ENCODE results near the gene PPFIBP1.
A peak's percentile ranks its signal among the peaks of the same experiment; 100 is the strongest.

PPFIBP1 gene

DNA sequence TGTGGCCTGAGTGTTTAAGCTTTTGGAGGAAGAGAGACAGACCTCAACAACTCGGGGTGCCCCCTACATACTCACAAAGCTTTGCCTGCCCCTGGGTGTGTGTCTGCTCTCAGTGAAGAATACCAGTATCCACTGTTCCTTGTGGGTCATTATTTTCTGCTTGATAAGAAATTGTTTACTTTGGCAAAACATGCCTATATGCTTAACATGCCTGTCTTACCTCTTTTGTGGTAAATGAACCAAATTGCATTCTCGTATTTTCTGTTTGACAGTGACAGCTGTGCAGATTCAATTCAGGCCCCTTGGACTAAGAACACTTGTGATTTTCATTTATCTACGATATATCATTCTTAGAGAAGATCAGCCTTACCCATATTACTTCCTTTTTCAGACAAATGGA lies 121.7 kb downstream of the PPFIBP1 start:
- Histone ChIP-seq H2BK15ac (ENCODE audit: low read depth, poor library complexity, severe bottlenecking) (no peak overlapping the region), H2BK12ac (ENCODE audit: low read length in 2 of 2) (no peak overlapping the region), H3K4me3 (ENCODE audit: insufficient read depth in 1 of 2, low read depth in 1 of 2, low read length in 2 of 2) (no peak overlapping the region), H2BK120ac (ENCODE audit: low read depth, low read length) (no peak overlapping the region), H3K27ac (ENCODE audit: low read length, poor library complexity, severe bottlenecking) (no peak overlapping the region), H3K79me1 (replicated peaks; ENCODE audit: low read length, poor library complexity, severe bottlenecking) (peaks cover 7% of the 10 kb centered on the region), H3K4ac (ENCODE audit: low read depth in 1 of 2, low read length in 2 of 2) (no peak overlapping the region), H3K36me3 (ENCODE audit: control insufficient read depth in 1 of 2, insufficient read depth in 2 of 2, low read depth in 1 of 2, low read length in 2 of 2) (peaks cover 3 to 67% of the 10 kb centered on the region in 2 experiments), H2BK5ac (ENCODE audit: low read depth, low read length, poor library complexity, severe bottlenecking) (no peak overlapping the region), H2AFZ (ENCODE audit: low read depth, low read length) (no peak overlapping the region), H3K27me3 (ENCODE audit: control insufficient read depth in 1 of 2, insufficient read depth in 1 of 2, low read length in 2 of 2) (no peaks in the 10 kb centered on the region), H4K91ac (ENCODE audit: low read length) (no peak overlapping the region), H3K14ac (ENCODE audit: low read length in 2 of 2) (no peak overlapping the region), H2AK5ac (ENCODE audit: low read length, severe bottlenecking) (no peak overlapping the region), H3K23ac (ENCODE audit: low read length in 2 of 2) (no peak overlapping the region), H3K9me3 (ENCODE audit: control insufficient read depth, low read length) (no peaks in the 10 kb centered on the region), H4K8ac (ENCODE audit: low read length) (no peak overlapping the region), H3K4me2 (ENCODE audit: low read length, poor library complexity, severe bottlenecking) (no peak overlapping the region), H3K4me1 (ENCODE audit: control insufficient read depth, insufficient read depth, low read depth, low read length) (peaks cover 2% of the 10 kb centered on the region), H3K9ac (ENCODE audit: low read length) (no peak overlapping the region), H3K18ac (ENCODE audit: low read depth in 1 of 2, low read length in 2 of 2) (no peak overlapping the region)
- WGBS = 75% methylated on average over 2 of the region's 3 CpGs
- no peak for DNase-seq

DNA sequence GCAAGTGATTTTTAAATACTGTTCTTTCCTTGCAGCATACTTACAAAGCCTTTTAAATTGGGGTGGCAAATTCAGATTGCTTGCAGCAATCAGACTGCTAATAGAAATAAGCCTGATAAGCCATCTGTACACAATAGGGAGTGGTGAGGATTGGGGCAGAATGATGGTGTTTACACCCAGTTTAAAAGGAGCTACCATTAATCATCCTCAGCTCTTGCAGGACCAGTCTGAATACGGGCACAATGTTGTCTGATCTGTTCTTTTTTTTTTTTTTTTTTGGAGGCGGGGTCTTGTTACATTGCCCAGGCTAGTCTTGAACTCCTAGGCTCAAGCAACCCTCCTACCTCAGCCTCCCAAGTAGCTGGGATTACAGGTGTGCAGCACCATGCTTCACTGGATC lies 122.1 kb downstream of the PPFIBP1 start:
- H2BK15ac ChIP-seq (ENCODE audit: low read depth, poor library complexity, severe bottlenecking) = no peak overlapping the region
- H3K36me3 ChIP-seq (ENCODE audit: control insufficient read depth in 1 of 2, insufficient read depth in 2 of 2, low read depth in 1 of 2, low read length in 2 of 2) = peaks cover 3 to 71% of the 10 kb centered on the region in 2 experiments
- no peak for DNase-seq
- H3K27ac ChIP-seq (ENCODE audit: low read length, poor library complexity, severe bottlenecking) = no peak overlapping the region
- H3K23ac ChIP-seq (ENCODE audit: low read length in 2 of 2) = no peak overlapping the region
- H2AFZ ChIP-seq (ENCODE audit: low read depth, low read length) = no peak overlapping the region
- H2BK5ac ChIP-seq (ENCODE audit: low read depth, low read length, poor library complexity, severe bottlenecking) = no peak overlapping the region
- H2BK12ac ChIP-seq (ENCODE audit: low read length in 2 of 2) = no peak overlapping the region
- H3K27me3 ChIP-seq (ENCODE audit: control insufficient read depth in 1 of 2, insufficient read depth in 1 of 2, low read length in 2 of 2) = no peaks in the 10 kb centered on the region
- H3K14ac ChIP-seq (ENCODE audit: low read length in 2 of 2) = no peak overlapping the region
- no peak overlapping the region for H2AK5ac ChIP-seq (ENCODE audit: low read length, severe bottlenecking)
- H3K4ac ChIP-seq (ENCODE audit: low read depth in 1 of 2, low read length in 2 of 2) = no peak overlapping the region
- H2BK120ac ChIP-seq (ENCODE audit: low read depth, low read length) = no peak overlapping the region
- H3K4me1 ChIP-seq (ENCODE audit: control insufficient read depth, insufficient read depth, low read depth, low read length) = peaks cover 2% of the 10 kb centered on the region
- H3K9ac ChIP-seq (ENCODE audit: low read length) = no peak overlapping the region
- 67% methylated on average over 1 of the region's 2 CpGs for WGBS
- H3K9me3 ChIP-seq (ENCODE audit: control insufficient read depth, low read length) = no peaks in the 10 kb centered on the region
- H4K91ac ChIP-seq (ENCODE audit: low read length) = no peak overlapping the region
- peaks cover 7% of the 10 kb centered on the region for H3K79me1 ChIP-seq (replicated peaks; ENCODE audit: low read length, poor library complexity, severe bottlenecking)
- H3K18ac ChIP-seq (ENCODE audit: low read depth in 1 of 2, low read length in 2 of 2) = no peak overlapping the region
- H3K4me3 ChIP-seq (ENCODE audit: insufficient read depth in 1 of 2, low read depth in 1 of 2, low read length in 2 of 2) = no peak overlapping the region
- no peak overlapping the region for H3K4me2 ChIP-seq (ENCODE audit: low read length, poor library complexity, severe bottlenecking)
- H4K8ac ChIP-seq (ENCODE audit: low read length) = no peak overlapping the region

DNA sequence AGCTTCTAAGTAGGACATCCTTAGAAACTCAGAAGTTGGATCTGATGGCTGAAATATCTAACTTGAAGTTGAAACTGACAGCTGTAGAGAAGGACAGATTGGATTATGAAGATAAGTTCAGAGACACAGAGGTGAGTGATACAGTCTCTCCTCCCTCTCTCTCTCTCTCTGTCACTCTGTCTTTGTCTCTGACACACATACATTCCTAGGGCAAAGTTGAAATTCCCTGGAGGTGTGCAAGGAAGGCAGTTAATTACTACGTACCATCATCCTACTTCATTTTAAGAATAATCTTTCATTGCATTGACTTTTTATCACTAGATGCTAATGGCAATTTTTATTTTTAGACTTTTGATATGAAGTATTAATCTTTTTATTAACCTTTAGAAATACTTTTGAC lies 126.0 kb downstream of the PPFIBP1 start:
- Histone ChIP-seq H3K79me1 (replicated peaks; ENCODE audit: low read length, poor library complexity, severe bottlenecking) (peaks cover 2% of the 10 kb centered on the region), H3K9ac (ENCODE audit: low read length) (no peak overlapping the region), H3K27me3 (ENCODE audit: control insufficient read depth in 1 of 2, insufficient read depth in 1 of 2, low read length in 2 of 2) (no peaks in the 10 kb centered on the region), H3K4me2 (ENCODE audit: low read length, poor library complexity, severe bottlenecking) (no peak overlapping the region), H3K4ac (ENCODE audit: low read depth in 1 of 2, low read length in 2 of 2) (no peak overlapping the region), H2BK120ac (ENCODE audit: low read depth, low read length) (no peak overlapping the region), H4K91ac (ENCODE audit: low read length) (no peak overlapping the region), H3K27ac (ENCODE audit: low read length, poor library complexity, severe bottlenecking) (no peak overlapping the region), H2BK15ac (ENCODE audit: low read depth, poor library complexity, severe bottlenecking) (no peak overlapping the region), H3K23ac (ENCODE audit: low read length in 2 of 2) (no peak overlapping the region), H2BK12ac (ENCODE audit: low read length in 2 of 2) (no peak overlapping the region), H3K4me1 (ENCODE audit: control insufficient read depth, insufficient read depth, low read depth, low read length) (no peaks in the 10 kb centered on the region), H3K9me3 (ENCODE audit: control insufficient read depth, low read length) (no peaks in the 10 kb centered on the region), H2AK5ac (ENCODE audit: low read length, severe bottlenecking) (no peak overlapping the region), H4K8ac (ENCODE audit: low read length) (no peak overlapping the region), H3K18ac (ENCODE audit: low read depth in 1 of 2, low read length in 2 of 2) (no peak overlapping the region), H2AFZ (ENCODE audit: low read depth, low read length) (no peak overlapping the region), H3K14ac (ENCODE audit: low read length in 2 of 2) (no peak overlapping the region), H3K4me3 (ENCODE audit: insufficient read depth in 1 of 2, low read depth in 1 of 2, low read length in 2 of 2) (no peak overlapping the region), H2BK5ac (ENCODE audit: low read depth, low read length, poor library complexity, severe bottlenecking) (no peak overlapping the region), H3K36me3 (ENCODE audit: control insufficient read depth in 1 of 2, insufficient read depth in 2 of 2, low read depth in 1 of 2, low read length in 2 of 2) (peaks cover 3 to 77% of the 10 kb centered on the region in 2 experiments)
- no peak for DNase-seq
- no CpG with 5 or more reads among the region's 1 CpG for WGBS

DNA sequence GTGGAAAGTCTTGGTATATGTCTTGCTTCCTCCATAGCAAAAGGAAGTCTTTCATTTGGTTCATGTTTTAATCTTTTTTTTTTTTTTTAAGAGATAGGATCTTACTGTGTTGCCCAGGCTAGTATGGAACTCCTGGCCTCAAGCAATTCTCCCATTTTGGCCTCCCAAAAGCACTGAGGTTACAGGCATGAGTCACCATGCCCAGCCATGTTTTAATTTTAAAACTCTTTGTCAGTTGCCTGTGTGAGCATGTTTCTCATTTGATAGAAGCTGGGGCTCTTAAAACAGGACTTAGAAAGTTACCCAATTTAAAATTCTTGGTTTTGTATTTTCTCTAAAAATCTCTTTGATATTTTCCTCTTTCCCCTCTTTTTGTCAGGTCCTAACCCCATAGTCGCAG lies 127.2 kb downstream of the PPFIBP1 start:
- Histone ChIP-seq H3K4me3 (ENCODE audit: insufficient read depth in 1 of 2, low read depth in 1 of 2, low read length in 2 of 2) (no peak overlapping the region), H3K27ac (ENCODE audit: low read length, poor library complexity, severe bottlenecking) (no peak overlapping the region), H2BK12ac (ENCODE audit: low read length in 2 of 2) (no peak overlapping the region), H3K36me3 (ENCODE audit: control insufficient read depth in 1 of 2, insufficient read depth in 2 of 2, low read depth in 1 of 2, low read length in 2 of 2) (peaks cover 3 to 76% of the 10 kb centered on the region in 2 experiments), H3K79me1 (replicated peaks; ENCODE audit: low read length, poor library complexity, severe bottlenecking) (no peaks in the 10 kb centered on the region), H3K14ac (ENCODE audit: low read length in 2 of 2) (no peak overlapping the region), H4K8ac (ENCODE audit: low read length) (no peak overlapping the region), H3K9ac (ENCODE audit: low read length) (peak overlapping the region; percentile 39), H3K27me3 (ENCODE audit: control insufficient read depth in 1 of 2, insufficient read depth in 1 of 2, low read length in 2 of 2) (no peaks in the 10 kb centered on the region), H3K9me3 (ENCODE audit: control insufficient read depth, low read length) (no peaks in the 10 kb centered on the region), H3K4ac (ENCODE audit: low read depth in 1 of 2, low read length in 2 of 2) (no peak overlapping the region), H3K18ac (ENCODE audit: low read depth in 1 of 2, low read length in 2 of 2) (no peak overlapping the region), H2AK5ac (ENCODE audit: low read length, severe bottlenecking) (no peak overlapping the region), H4K91ac (ENCODE audit: low read length) (no peak overlapping the region), H2BK120ac (ENCODE audit: low read depth, low read length) (no peak overlapping the region), H3K4me2 (ENCODE audit: low read length, poor library complexity, severe bottlenecking) (no peak overlapping the region), H3K4me1 (ENCODE audit: control insufficient read depth, insufficient read depth, low read depth, low read length) (no peaks in the 10 kb centered on the region), H2BK15ac (ENCODE audit: low read depth, poor library complexity, severe bottlenecking) (no peak overlapping the region), H2BK5ac (ENCODE audit: low read depth, low read length, poor library complexity, severe bottlenecking) (no peak overlapping the region), H2AFZ (ENCODE audit: low read depth, low read length) (no peak overlapping the region), H3K23ac (ENCODE audit: low read length in 2 of 2) (no peak overlapping the region)
- WGBS = 94% methylated on average over 1 of the region's 1 CpG
- no peak for DNase-seq
